ENCODE results near the gene TMC3. TPM values are rescaled to one million over a fixed set of nuclear protein-coding genes. Genes with fewer than 3 reads are reported as not detected.

Gene TMC3
- total and polyA plus RNA-seq, 4 donors = 0.02 to 0.13 TPM; not detected in 2

GRCh38 chr15:81363276-81363675 lies 10.7 kb downstream of the TMC3 start:
- Histone ChIP-seq H3K9ac (ENCODE audit: low read depth in 1 of 2, low read length in 2 of 2) (no peak overlapping the region), H3K36me3 (ENCODE audit: control insufficient read depth in 4 of 4, insufficient read depth in 3 of 4, low read depth in 1 of 4, low read length in 3 of 4) (peaks cover 0 to 13% (median 10%) of the 10 kb centered on the region in 4 donors), H3K27me3 (ENCODE audit: control insufficient read depth in 4 of 4, insufficient read depth in 4 of 4, low read length in 3 of 4) (no peaks in the 10 kb centered on the region), H3K27ac (ENCODE audit: low read depth in 1 of 2, low read length in 2 of 2) (no peak overlapping the region), H3K9me3 (ENCODE audit: control insufficient read depth in 4 of 4, low read length in 3 of 4) (no peaks in the 10 kb centered on the region), H3K4me3 (ENCODE audit: low read depth in 1 of 3, low read length in 3 of 3) (no peak overlapping the region), H3K4me1 (ENCODE audit: control insufficient read depth in 4 of 4, insufficient read depth in 4 of 4, low read length in 3 of 4) (no peaks in the 10 kb centered on the region)
- DNase-seq (ENCODE audit: low spot score) = no peak
- WGBS = 86% methylated on average over 3 of the region's 3 CpGs
- TF ChIP-seq TAF1 (conservative IDR thresholded peaks at IDR 0.05) = no peak
- no peak for TF ChIP-seq GABPA (IDR thresholded peaks at IDR 0.05 in 1 of 2, conservative IDR thresholded peaks at IDR 0.05 in 1 of 2)
- TF ChIP-seq NR2F2 (IDR thresholded peaks at IDR 0.05) = no peak
- no peak for TF ChIP-seq REST (IDR thresholded peaks at IDR 0.05)
- TF ChIP-seq JUND (IDR thresholded peaks at IDR 0.05) = no peak
- no peak for TF ChIP-seq YY1 (IDR thresholded peaks at IDR 0.05)
- no peak for TF ChIP-seq SP1 (IDR thresholded peaks at IDR 0.05)
- no peak for TF ChIP-seq ATF3 (IDR thresholded peaks at IDR 0.05)
- no peak for TF ChIP-seq EGR1 (IDR thresholded peaks at IDR 0.05; ENCODE audit: low read depth in 2 of 2)
- no peak for TF ChIP-seq FOXA2 (IDR thresholded peaks at IDR 0.05)
- TF ChIP-seq RXRA (IDR thresholded peaks at IDR 0.05) = no peak
- TF ChIP-seq HNF4G (IDR thresholded peaks at IDR 0.05) = no peak
- TF ChIP-seq ZBTB33 (IDR thresholded peaks at IDR 0.05) = no peak
- no peak for TF ChIP-seq HNF4A (conservative IDR thresholded peaks at IDR 0.05)
- no peak for TF ChIP-seq RAD21 (IDR thresholded peaks at IDR 0.05)
- TF ChIP-seq FOXA1 (IDR thresholded peaks at IDR 0.05) = no peak

- WGBS = 96% methylated on average over 11 of the region's 11 CpGs
- TF ChIP-seq ZBTB33 (IDR thresholded peaks at IDR 0.05) = no peak
- no peak for TF ChIP-seq REST (IDR thresholded peaks at IDR 0.05)
- no peak for TF ChIP-seq JUND (IDR thresholded peaks at IDR 0.05)
- no peak for TF ChIP-seq HNF4G (IDR thresholded peaks at IDR 0.05)
- TF ChIP-seq ATF3 (IDR thresholded peaks at IDR 0.05) = no peak
- no peak for TF ChIP-seq MAX (IDR thresholded peaks at IDR 0.05)
- no peak for TF ChIP-seq FOXA2 (IDR thresholded peaks at IDR 0.05)
- no peak for TF ChIP-seq TAF1 (conservative IDR thresholded peaks at IDR 0.05)
- no peak for TF ChIP-seq NR2F2 (IDR thresholded peaks at IDR 0.05)
- TF ChIP-seq RAD21 (IDR thresholded peaks at IDR 0.05) = no peak
- no peak for TF ChIP-seq CTCF (IDR thresholded peaks at IDR 0.05; ENCODE audit: low read depth, low read length, missing input control)
- no peak for DNase-seq (ENCODE audit: low spot score)
- peaks cover 0 to 11% (median 10%) of the 10 kb centered on the region in 4 donors for H3K36me3 ChIP-seq (ENCODE audit: control insufficient read depth in 4 of 4, insufficient read depth in 3 of 4, low read depth in 1 of 4, low read length in 3 of 4)
- H3K27me3 ChIP-seq (ENCODE audit: control insufficient read depth in 4 of 4, insufficient read depth in 4 of 4, low read length in 3 of 4) = no peaks in the 10 kb centered on the region
- no peaks in the 10 kb centered on the region for H3K4me1 ChIP-seq (ENCODE audit: control insufficient read depth in 4 of 4, insufficient read depth in 4 of 4, low read length in 3 of 4)
- no peak overlapping the region for H3K4me3 ChIP-seq (ENCODE audit: low read depth in 1 of 3, low read length in 3 of 3)
- H3K9ac ChIP-seq (ENCODE audit: low read depth in 1 of 2, low read length in 2 of 2) = no peak overlapping the region
- H3K27ac ChIP-seq (ENCODE audit: low read depth in 1 of 2, low read length in 2 of 2) = no peak overlapping the region
- no peaks in the 10 kb centered on the region for H3K9me3 ChIP-seq (ENCODE audit: control insufficient read depth in 4 of 4, low read length in 3 of 4)
These were observed 11.2 kb downstream of the TMC3 start for GRCh38 chr15:81362790-81363189.
